HCT116 (cell line): ENCODE measurements around the gene ZDHHC14. TPM values are rescaled to one million over a fixed set of nuclear protein-coding genes. Genes with fewer than 3 reads are reported as not detected.

Experiments used
- ATAC-seq: fragments of 200-7000 bp; cut with Tn5 transposase; 2 replicates; pipeline ENCODE4 v1.9.1; 2020; ENCODE audit warnings: mild to moderate bottlenecking, moderate library complexity
- BruUV-seq: library from RNA; stranded (reverse); fragments of 400-500 nt; replicated peaks from 2 replicates; lab custom pipeline; 2021; lab: Mats Ljungman, UMichigan
- CTCF ChIA-PET: fragments of 300-600 bp; sonication (Branson Sonifier 250); formaldehyde crosslinking; loops from one replicate; lab custom pipeline; 2021; ENCODE audit warnings: antibody characterized with exemption; lab: Charles Lee
- POLR2A ChIA-PET: fragments of 300-600, 350-600 bp; sonication (Branson Sonifier 250); formaldehyde crosslinking; loops from one replicate; lab custom pipeline; 2021; ENCODE audit warnings: antibody characterized with exemption; lab: Charles Lee
- RAD21 ChIA-PET, 2 experiments: fragments of 300-600 bp; sonication (Branson Sonifier 250); formaldehyde crosslinking; loops; one replicate each; lab custom pipeline; 2023; ENCODE audit warnings: low total read pairs in 2 of 2; ENCODE audit not compliant: uncharacterized antibody in 2 of 2, unreplicated experiment in 2 of 2, low non-redundant PET in 1 of 2; lab: Charles Lee
- DNase-seq: peaks from one replicate; pipeline ENCODE4 v3.0.0-alpha.2; 2010; ENCODE audit warnings: low read depth, low spot score
- H2AFZ ChIP-seq: fragments of 200-600 bp; shearing (Covaris generic), sonication (generic); 2 replicates; pipeline ENCODE4 v1.6.1; 2017; ENCODE audit warnings: low read depth, mixed run types, mixed read lengths, antibody characterized with exemption, low read length; ENCODE audit not compliant: poor library complexity, severe bottlenecking
- H3K27ac ChIP-seq: 2 replicates; pipeline ENCODE4 v1.5.1; 2012; ENCODE audit warnings: low read depth, low read length
- H3K27me3 ChIP-seq: fragments of 200-600 bp; sonication (generic); 2 replicates; pipeline ENCODE4 v1.6.1; 2016; ENCODE audit warnings: mixed run types, low read length, mixed read lengths; ENCODE audit not compliant: insufficient read depth
- H3K36me3 ChIP-seq, 2 experiments: fragments of 200-500 bp in 1 of 2; fragments of 200-600 bp in 1 of 2; sonication (Bioruptor generic) in 1 of 2; sonication (generic) in 1 of 2; 2 replicates each; pipeline versions ENCODE4 v1.5.1 to v1.6.1; 2014 to 2016; ENCODE audit warnings: low read length in 2 of 2, inconsistent platforms in 1 of 2, mixed read lengths in 1 of 2, mixed run types in 1 of 2; ENCODE audit not compliant: insufficient read depth in 2 of 2, control insufficient read depth in 1 of 2
- H3K4me1 ChIP-seq, 2 experiments: fragments of 200-600 bp in 1 of 2; sonication (generic) in 1 of 2; 2 replicates each; pipeline versions ENCODE4 v1.5.1 to v1.6.1; 2012 to 2017; ENCODE audit warnings: low read length in 2 of 2, inconsistent platforms in 1 of 2, mild to moderate bottlenecking in 1 of 2, mixed read lengths in 1 of 2, mixed run types in 1 of 2, moderate library complexity in 1 of 2; ENCODE audit not compliant: insufficient read depth in 2 of 2, control insufficient read depth in 1 of 2
- H3K4me2 ChIP-seq: fragments of 200-600 bp; sonication (generic); 2 replicates; pipeline ENCODE4 v1.6.1; 2017; ENCODE audit warnings: mixed run types, low read length, mixed read lengths
- H3K4me3 ChIP-seq, 2 experiments: fragments of 200-600 bp in 1 of 2; sonication (generic) in 1 of 2; replicated peaks in 1 of 2; 2 replicates each; pipeline ENCODE4 v1.5.1; 2011 to 2016; ENCODE audit warnings: low read length in 2 of 2, control low read depth in 1 of 2, low read depth in 1 of 2, mild to moderate bottlenecking in 1 of 2, mixed read lengths in 1 of 2, mixed run types in 1 of 2
- H3K79me2 ChIP-seq: fragments of 200-600 bp; sonication (generic); 2 replicates; pipeline ENCODE4 v1.6.1; 2017; ENCODE audit warnings: mild to moderate bottlenecking, mixed run types, low read length, moderate library complexity, mixed read lengths; ENCODE audit not compliant: insufficient read depth
- H3K9ac ChIP-seq: fragments of 200-600 bp; sonication (generic); 2 replicates; pipeline ENCODE4 v1.6.1; 2016; ENCODE audit warnings: low read length, mixed read lengths
- H3K9me2 ChIP-seq: fragments of 200-600 bp; sonication (generic), shearing (Covaris generic); 2 replicates; pipeline ENCODE4 v1.6.1; 2017; ENCODE audit warnings: mixed run types, mild to moderate bottlenecking, moderate library complexity; ENCODE audit not compliant: insufficient read depth
- H3K9me3 ChIP-seq, 2 experiments: fragments of 200-500 bp in 1 of 2; fragments of 200-600 bp in 1 of 2; sonication (Bioruptor generic) in 1 of 2; sonication (generic) in 1 of 2; 2 replicates each; pipeline ENCODE4 v1.6.1; 2014 to 2017; ENCODE audit warnings: low read length in 2 of 2, mixed read lengths in 2 of 2, inconsistent platforms in 1 of 2, low read depth in 1 of 2, mild to moderate bottlenecking in 1 of 2, mixed run types in 1 of 2, moderate library complexity in 1 of 2; ENCODE audit not compliant: control insufficient read depth in 1 of 2, insufficient read depth in 1 of 2
- H4K20me1 ChIP-seq: fragments of 200-600 bp; sonication (generic), shearing (Covaris generic); 2 replicates; pipeline ENCODE4 v1.6.1; 2017; ENCODE audit warnings: mixed run types, mild to moderate bottlenecking, moderate library complexity; ENCODE audit not compliant: insufficient read depth
- ATF3 ChIP-seq: IDR thresholded peaks from 2 replicates; pipeline ENCODE4 v1.6.1; 2012
- CEBPB ChIP-seq: IDR thresholded peaks from 2 replicates; pipeline ENCODE4 v1.6.1; 2012; ENCODE audit warnings: low read depth
- EZH2 ChIP-seq: fragments of 200-600 bp; sonication (generic); IDR thresholded peaks from 2 replicates; pipeline ENCODE4 v1.6.1; 2017; ENCODE audit warnings: antibody characterized with exemption, mixed run types
- EZH2phosphoT487 ChIP-seq: fragments of 200-600 bp; IDR thresholded peaks from 2 replicates; pipeline ENCODE4 v1.6.1; 2018; ENCODE audit warnings: antibody characterized with exemption, borderline replicate concordance
- JUND ChIP-seq: IDR thresholded peaks from 2 replicates; pipeline ENCODE4 v1.6.1; 2012
- POLR2A ChIP-seq: IDR thresholded peaks from 2 replicates; pipeline ENCODE4 v1.7.0; 2011; ENCODE audit warnings: borderline replicate concordance; ENCODE audit not compliant: insufficient read depth, insufficient read length; ENCODE audit errors: extremely low read depth
- POLR2AphosphoS5 ChIP-seq: IDR thresholded peaks from 2 replicates; pipeline ENCODE4 v1.6.1; 2011; ENCODE audit warnings: mild to moderate bottlenecking, low read depth, low read length, moderate library complexity
- RAD21 ChIP-seq: IDR thresholded peaks from 2 replicates; pipeline ENCODE4 v1.6.1; 2012; ENCODE audit warnings: low read depth, mild to moderate bottlenecking
- SRF ChIP-seq: IDR thresholded peaks from 2 replicates; pipeline ENCODE4 v1.6.1; 2012; ENCODE audit warnings: low read depth
- TCF7L2 ChIP-seq: IDR thresholded peaks from 2 replicates; pipeline ENCODE4 v1.7.0; 2011; ENCODE audit warnings: borderline replicate concordance, inconsistent platforms; ENCODE audit not compliant: insufficient read depth, insufficient read length; ENCODE audit errors: extremely low read depth
- YY1 ChIP-seq: IDR thresholded peaks from 2 replicates; pipeline ENCODE4 v1.6.1; 2011; ENCODE audit warnings: low read length, low read depth, moderate library complexity, mild to moderate bottlenecking; ENCODE audit not compliant: insufficient replicate concordance; ENCODE audit errors: extremely low read depth
- ZBTB33 ChIP-seq: IDR thresholded peaks from 2 replicates; pipeline ENCODE4 v1.6.1; 2011; ENCODE audit warnings: mild to moderate bottlenecking, low read length, moderate library complexity; ENCODE audit not compliant: insufficient replicate concordance; ENCODE audit errors: extremely low read depth
- ZNF274 ChIP-seq: fragments of 200-500 bp; sonication (Bioruptor generic); IDR thresholded peaks from 2 replicates; pipeline ENCODE4 v1.6.1; 2014; ENCODE audit warnings: mild to moderate bottlenecking, low read depth, low read length, inconsistent platforms
- intact Hi-C: fragments of 100-400 bp; cut with micrococcal nuclease; formaldehyde crosslinking; loops from 2 replicates; pipeline ENCODE4 v1.10.0; 2022
- total RNA-seq: library from RNA; stranded (reverse); gene quantifications from one replicate; pipeline ENCODE4 v1.2.1, GENCODE V29; 2021; ENCODE audit not compliant: unreplicated experiment

ZDHHC14 gene
- total RNA-seq, 1 experiment from 2014 or later, result 5.3 TPM

- no peak overlapping the region for H3K4me2 ChIP-seq
- H3K9me3 ChIP-seq, result no peaks in the 10 kb centered on the region
- no peak overlapping the region for H2AFZ ChIP-seq
- TF ChIP-seq TCF7L2 (no peak), EZH2phosphoT487 (no peak), ZNF274 (no peak), EZH2 (no peak), CEBPB (no peak), SRF (no peak), RAD21 (no peak), JUND (no peak), POLR2A (no peak), POLR2AphosphoS5 (no peak), YY1 (no peak), ZBTB33 (no peak), ATF3 (no peak)
- TF ChIP-seq, all 23 proteins: peak for 0
- ATAC-seq (no peak), DNase-seq (no peak)
- intact Hi-C loops, result no loop called here
- Histone ChIP-seq H3K4me3 (no peak overlapping the region), H3K9me2 (no peaks in the 10 kb centered on the region), H3K4me1 (peaks cover 0 to 5% of the 10 kb centered on the region in 2 experiments; a peak in 1 of 4 replicates), H3K9ac (no peak overlapping the region), H4K20me1 (no peaks in the 10 kb centered on the region), H3K79me2 (no peaks in the 10 kb centered on the region), H3K27ac (no peak overlapping the region), H3K36me3 (no peaks in the 10 kb centered on the region), H3K27me3 (no peaks in the 10 kb centered on the region)
- CTCF ChIA-PET, result no interaction called here
- POLR2A ChIA-PET, result no interaction called here
- no TSS peak for BruUV-seq
- RAD21 ChIA-PET, result no interaction called here
These were observed 75.5 kb downstream of the ZDHHC14 start for GRCh38 chr6:157456524-157456829.
